GM12801 (cell line): ENCODE data around the gene RAD52.

Experiments
- TF ChIP-seq, protein P1 (sequence below): IDR thresholded peaks from one replicate; pipeline ENCODE4 v1.5.1; 2011; ENCODE audit warnings: control low read depth; ENCODE audit not compliant: insufficient read length; ENCODE audit errors: extremely low read depth

RAD52 gene

DNA sequence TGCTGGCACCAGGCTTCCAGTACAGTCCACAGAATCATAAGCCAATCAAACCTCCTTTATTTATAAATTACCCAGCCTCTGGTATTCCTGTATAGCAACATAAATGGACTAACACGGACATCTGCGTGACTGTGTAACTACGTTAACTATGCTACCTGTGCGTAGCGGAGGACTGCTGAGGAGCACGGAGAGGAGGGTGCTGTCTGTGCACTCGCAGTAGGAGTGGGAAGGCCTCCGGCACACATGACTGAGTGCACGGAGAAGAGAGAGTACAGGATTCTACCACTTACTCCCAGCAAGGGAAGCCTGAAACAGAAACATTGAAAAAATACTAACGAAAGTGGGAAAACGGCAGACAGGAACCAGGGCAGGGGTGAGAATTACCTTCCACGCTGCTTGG, 22.9 kb downstream of the RAD52 start:
- TF ChIP-seq, protein P1, sequence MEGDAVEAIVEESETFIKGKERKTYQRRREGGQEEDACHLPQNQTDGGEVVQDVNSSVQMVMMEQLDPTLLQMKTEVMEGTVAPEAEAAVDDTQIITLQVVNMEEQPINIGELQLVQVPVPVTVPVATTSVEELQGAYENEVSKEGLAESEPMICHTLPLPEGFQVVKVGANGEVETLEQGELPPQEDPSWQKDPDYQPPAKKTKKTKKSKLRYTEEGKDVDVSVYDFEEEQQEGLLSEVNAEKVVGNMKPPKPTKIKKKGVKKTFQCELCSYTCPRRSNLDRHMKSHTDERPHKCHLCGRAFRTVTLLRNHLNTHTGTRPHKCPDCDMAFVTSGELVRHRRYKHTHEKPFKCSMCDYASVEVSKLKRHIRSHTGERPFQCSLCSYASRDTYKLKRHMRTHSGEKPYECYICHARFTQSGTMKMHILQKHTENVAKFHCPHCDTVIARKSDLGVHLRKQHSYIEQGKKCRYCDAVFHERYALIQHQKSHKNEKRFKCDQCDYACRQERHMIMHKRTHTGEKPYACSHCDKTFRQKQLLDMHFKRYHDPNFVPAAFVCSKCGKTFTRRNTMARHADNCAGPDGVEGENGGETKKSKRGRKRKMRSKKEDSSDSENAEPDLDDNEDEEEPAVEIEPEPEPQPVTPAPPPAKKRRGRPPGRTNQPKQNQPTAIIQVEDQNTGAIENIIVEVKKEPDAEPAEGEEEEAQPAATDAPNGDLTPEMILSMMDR = no peak

DNA sequence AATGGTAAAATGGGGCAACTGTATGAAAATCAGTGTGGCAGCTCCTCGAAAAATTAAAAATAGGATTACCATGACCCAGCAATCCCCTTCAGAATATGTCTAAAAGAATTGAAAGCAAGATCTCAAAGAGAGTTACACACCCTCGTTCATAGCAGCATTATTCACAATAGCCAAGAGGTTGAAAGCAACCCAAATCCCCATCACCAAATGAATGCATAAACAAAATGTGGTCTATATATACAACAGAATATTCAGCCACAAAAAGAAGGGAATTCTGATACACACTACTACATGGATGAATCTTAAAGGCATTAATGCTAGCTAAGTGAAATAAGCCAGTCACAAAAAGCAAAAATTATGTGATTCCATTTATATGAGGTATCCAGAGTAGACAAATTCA, 27.2 kb downstream of the RAD52 start:
- TF ChIP-seq, protein P1 = no peak

DNA sequence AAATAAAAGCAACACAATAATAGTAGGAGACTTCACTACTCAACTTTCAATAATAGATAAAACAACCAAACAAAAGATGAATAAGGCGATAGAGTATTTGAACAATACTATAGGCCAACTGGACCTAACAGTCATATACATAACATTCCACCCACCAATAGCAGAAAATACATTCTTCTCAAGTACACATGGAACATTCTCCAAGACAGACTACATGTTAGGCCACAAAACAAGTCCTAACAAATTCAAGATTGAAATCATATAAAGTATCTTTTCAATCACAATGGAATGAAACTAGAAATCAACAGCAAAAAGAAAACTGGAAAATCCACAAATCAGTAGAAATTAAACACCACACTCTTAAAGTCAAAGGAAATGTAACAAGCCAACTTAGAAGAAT, 28.8 kb downstream of the RAD52 start:
- TF ChIP-seq, protein P1 = no peak

DNA sequence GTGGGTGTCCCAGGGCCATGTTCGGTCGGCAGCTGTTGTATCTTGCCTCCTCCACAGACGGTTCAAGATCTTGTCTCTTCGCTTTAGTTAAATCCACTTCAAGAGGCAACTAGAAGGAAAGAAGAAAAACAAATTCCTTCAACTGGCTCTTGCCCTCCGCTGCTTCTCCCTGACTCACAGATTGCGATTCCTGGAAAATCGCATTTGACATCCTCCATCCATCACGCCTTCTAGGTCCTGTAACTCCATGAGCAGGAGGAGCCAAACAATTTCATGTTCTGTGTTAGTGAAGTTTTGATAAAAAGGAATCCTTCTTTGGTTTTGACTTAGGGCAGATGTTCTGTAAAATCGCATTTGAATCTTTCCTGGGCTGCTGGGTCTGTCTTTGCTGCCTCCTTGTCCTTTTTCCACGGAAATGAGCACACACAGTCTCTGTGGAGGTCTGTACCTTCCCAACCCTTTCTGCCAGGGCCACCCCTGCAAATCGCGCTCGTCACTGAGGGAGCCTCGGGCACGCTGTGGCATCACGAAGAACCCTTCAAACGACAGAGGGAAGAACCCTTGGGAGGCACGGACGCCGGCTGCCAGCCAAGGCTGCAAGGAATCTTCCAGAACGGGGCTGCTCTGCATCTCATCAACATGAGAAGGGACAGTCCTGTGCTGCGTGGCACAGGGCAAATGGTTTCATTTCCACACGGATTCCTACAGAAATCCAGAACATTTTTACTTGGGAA, 32.6 kb downstream of the RAD52 start:
- TF ChIP-seq, protein P1 = no peak

DNA sequence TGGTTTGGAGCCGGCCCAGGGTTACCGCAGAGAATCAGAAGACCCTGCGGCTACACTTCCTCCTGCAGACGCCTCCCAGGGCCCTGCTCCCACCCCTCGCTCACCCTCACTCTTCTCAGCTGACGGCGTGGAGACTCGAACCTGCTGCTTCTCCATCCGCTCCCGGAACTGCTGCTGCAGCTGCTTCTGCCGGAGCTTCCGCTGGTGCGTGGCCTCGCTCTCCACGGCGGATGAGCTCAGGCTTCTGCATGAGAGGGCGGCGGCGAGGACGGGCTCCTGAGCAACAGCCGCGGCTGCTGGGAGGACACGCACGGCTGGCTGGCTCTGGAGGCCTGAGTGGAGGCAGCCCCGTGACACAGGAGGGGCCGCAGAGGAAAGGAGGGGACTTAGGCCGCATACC, 33.3 kb downstream of the RAD52 start:
- TF ChIP-seq, protein P1 = no peak

DNA sequence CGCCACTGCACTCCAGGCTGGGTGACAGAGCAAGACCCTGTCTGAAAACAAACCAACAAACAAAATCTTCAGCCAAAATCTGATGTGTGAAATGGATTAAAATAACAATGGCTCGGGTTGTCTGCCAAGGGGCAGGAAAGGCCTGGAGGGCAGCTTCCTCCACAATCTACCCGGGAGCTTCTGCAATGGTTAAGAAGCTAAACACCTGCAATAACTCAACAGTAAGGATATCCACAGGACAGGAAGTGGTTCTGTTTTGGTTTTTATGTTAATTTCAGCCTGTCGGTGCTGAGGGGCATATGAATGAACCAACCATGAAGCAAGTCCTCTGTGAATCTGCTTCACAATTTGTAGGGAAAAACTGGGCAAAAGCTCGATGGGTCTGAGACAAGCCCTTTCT, 34.4 kb downstream of the RAD52 start:
- TF ChIP-seq, protein P1 = no peak

DNA sequence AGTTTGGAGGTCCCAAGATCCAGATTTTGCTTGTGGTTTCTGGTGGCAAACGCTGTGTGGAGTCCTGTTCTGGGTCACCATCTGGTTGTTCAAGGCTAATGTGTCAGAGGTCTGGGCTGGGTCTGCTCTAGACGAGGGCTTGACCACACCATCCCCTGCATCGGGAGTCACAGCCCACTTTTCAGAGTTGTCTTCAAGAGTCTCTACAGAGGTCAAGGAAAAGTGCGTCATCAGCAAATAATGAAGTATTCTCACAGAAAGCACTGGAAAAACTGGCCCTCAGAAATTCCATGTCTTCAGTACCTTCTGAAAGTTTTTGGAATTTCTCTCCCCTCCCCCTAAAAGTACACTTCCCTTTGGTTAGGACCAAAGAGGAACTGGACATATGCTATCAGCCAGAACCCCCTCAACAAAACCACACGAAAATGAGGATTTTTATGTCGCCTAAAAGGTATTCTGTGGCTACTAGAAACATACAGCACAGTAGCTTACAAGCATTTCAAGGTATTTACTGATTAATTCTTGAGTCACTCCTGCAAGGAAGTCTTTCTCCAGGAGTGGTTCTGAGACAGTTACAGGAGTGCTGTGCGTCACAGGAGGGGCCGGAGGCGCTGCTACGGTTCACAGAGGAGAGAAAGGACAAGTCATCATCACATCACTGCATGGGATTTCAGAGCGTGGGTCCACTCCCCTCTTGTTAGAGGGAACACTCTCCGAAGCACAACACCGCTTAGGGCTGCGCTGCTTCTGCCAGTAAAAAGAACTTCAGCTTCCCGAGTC, 35.4 kb downstream of the RAD52 start:
- TF ChIP-seq, protein P1 = no peak
